ENCODE data around the gene FBXO28. TPM values are rescaled to one million over a fixed set of nuclear protein-coding genes. Genes with fewer than 3 reads are reported as not detected.

The FBXO28 gene
- total RNA-seq, 1 experiment from 2014 or later = 45.8 TPM

- H3K27me3 ChIP-seq (replicated peaks; ENCODE audit: insufficient read depth, low read depth, low read length, poor library complexity) = no peaks in the 10 kb centered on the region
- POLR2A ChIA-PET (ENCODE audit: low non-redundant PET) = no interaction called here
- H3K4me3 ChIP-seq (ENCODE audit: low read depth, low read length, poor library complexity, severe bottlenecking) = no peak overlapping the region
- CTCF ChIA-PET = no interaction called here
- TF ChIP-seq EZH2 (IDR thresholded peaks at IDR 0.05; ENCODE audit: borderline replicate concordance, low read depth, low read length, poor library complexity, severe bottlenecking) = no peak
- no peak for TF ChIP-seq CTCF (conservative IDR thresholded peaks at IDR 0.05; ENCODE audit: low read depth, low read length)
- intact Hi-C loops (cut with micrococcal nuclease; ENCODE audit: unreplicated experiment) = no loop called here
- no peaks in the 10 kb centered on the region for H3K9me3 ChIP-seq (ENCODE audit: low read depth, low read length, poor library complexity, severe bottlenecking)
- no peaks in the 10 kb centered on the region for H3K4me1 ChIP-seq (ENCODE audit: insufficient read depth, low read length, poor library complexity, severe bottlenecking)
- no peak for DNase-seq (ENCODE audit: low spot score)
- no peak overlapping the region for H3K27ac ChIP-seq (ENCODE audit: low read depth, low read length, poor library complexity, severe bottlenecking)
- no peaks in the 10 kb centered on the region for H3K36me3 ChIP-seq (ENCODE audit: insufficient read depth, low read length, poor library complexity, severe bottlenecking)
- no TSS peak for BruUV-seq (replicated peaks)
Measured at GRCh38 chr1:224175617-224176016, 61.7 kb downstream of the FBXO28 start.

- no peaks in the 10 kb centered on the region for H3K36me3 ChIP-seq (ENCODE audit: insufficient read depth, low read length, poor library complexity, severe bottlenecking)
- no peaks in the 10 kb centered on the region for H3K9me3 ChIP-seq (ENCODE audit: low read depth, low read length, poor library complexity, severe bottlenecking)
- BruUV-seq (replicated peaks) = no TSS peak
- intact Hi-C loops (cut with micrococcal nuclease; ENCODE audit: unreplicated experiment) = no loop called here
- TF ChIP-seq EZH2 (IDR thresholded peaks at IDR 0.05; ENCODE audit: borderline replicate concordance, low read depth, low read length, poor library complexity, severe bottlenecking) (no peak), CTCF (conservative IDR thresholded peaks at IDR 0.05; ENCODE audit: low read depth, low read length) (no peak)
- DNase-seq (ENCODE audit: low spot score) = no peak
- H3K27me3 ChIP-seq (replicated peaks; ENCODE audit: insufficient read depth, low read depth, low read length, poor library complexity) = no peaks in the 10 kb centered on the region
- ChIA-PET CTCF (no interaction called here), POLR2A (ENCODE audit: low non-redundant PET) (no interaction called here)
- peaks cover 6% of the 10 kb centered on the region for H3K4me1 ChIP-seq (ENCODE audit: insufficient read depth, low read length, poor library complexity, severe bottlenecking)
- H3K4me3 ChIP-seq (ENCODE audit: low read depth, low read length, poor library complexity, severe bottlenecking) = no peak overlapping the region
- H3K27ac ChIP-seq (ENCODE audit: low read depth, low read length, poor library complexity, severe bottlenecking) = no peak overlapping the region
Measured at GRCh38 chr1:224177356-224177999, 63.6 kb downstream of the FBXO28 start.

GRCh38 chr1:224178894-224179293 is 65.0 kb downstream of the FBXO28 start:
- H3K27ac ChIP-seq (ENCODE audit: low read depth, low read length, poor library complexity, severe bottlenecking) = no peak overlapping the region
- no peaks in the 10 kb centered on the region for H3K27me3 ChIP-seq (replicated peaks; ENCODE audit: insufficient read depth, low read depth, low read length, poor library complexity)
- no peak overlapping the region for H3K4me3 ChIP-seq (ENCODE audit: low read depth, low read length, poor library complexity, severe bottlenecking)
- TF ChIP-seq EZH2 (IDR thresholded peaks at IDR 0.05; ENCODE audit: borderline replicate concordance, low read depth, low read length, poor library complexity, severe bottlenecking) (no peak), CTCF (conservative IDR thresholded peaks at IDR 0.05; ENCODE audit: low read depth, low read length) (no peak)
- intact Hi-C loops (cut with micrococcal nuclease; ENCODE audit: unreplicated experiment) = no loop called here
- no peak for DNase-seq (ENCODE audit: low spot score)
- POLR2A ChIA-PET (ENCODE audit: low non-redundant PET) = no interaction called here
- H3K9me3 ChIP-seq (ENCODE audit: low read depth, low read length, poor library complexity, severe bottlenecking) = no peaks in the 10 kb centered on the region
- CTCF ChIA-PET = no interaction called here
- no TSS peak for BruUV-seq (replicated peaks)
- H3K36me3 ChIP-seq (ENCODE audit: insufficient read depth, low read length, poor library complexity, severe bottlenecking) = no peaks in the 10 kb centered on the region
- H3K4me1 ChIP-seq (ENCODE audit: insufficient read depth, low read length, poor library complexity, severe bottlenecking) = peaks cover 7% of the 10 kb centered on the region
